Middle frontal gyrus (tissue), 1 donor: ENCODE data around the gene ABL1.
"Not testable (repeated sequence)": the region's sequence is repeated elsewhere in the genome, so short reads cannot be mapped to it uniquely, and the experiment has no call there.

ENCODE experiments used
- DNase-seq: peaks from one replicate; pipeline ENCODE4 v3.0.0-alpha.2; 2015; ENCODE audit warnings: low spot score; ENCODE audit errors: extremely low spot score

The ABL1 gene

GRCh38 chr9:130902204-130903185 lies 67.4 kb downstream of the ABL1 start:
- no peak for DNase-seq

- DNase-seq: no peak
Measured at GRCh38 chr9:130903194-130904069, 68.4 kb downstream of the ABL1 start.

- no peak for DNase-seq
Measured at GRCh38 chr9:130904070-130905044, 69.3 kb downstream of the ABL1 start.

- no peak for DNase-seq
Measured at GRCh38 chr9:130905125-130905901, 70.3 kb downstream of the ABL1 start.

GRCh38 chr9:130905902-130906734 lies 71.1 kb downstream of the ABL1 start:
- DNase-seq: no peak

- DNase-seq: no peak
Measured at GRCh38 chr9:130906735-130907416, 71.8 kb downstream of the ABL1 start.

GRCh38 chr9:130908146-130908877 lies 73.3 kb downstream of the ABL1 start:
- DNase-seq: no peak

GRCh38 chr9:130908878-130909355 lies 73.9 kb downstream of the ABL1 start:
- DNase-seq: no peak

GRCh38 chr9:130910041-130910440 lies 75.0 kb downstream of the ABL1 start:
- DNase-seq: not testable (repeated sequence)

- DNase-seq: not testable (repeated sequence)
Measured at GRCh38 chr9:130910670-130911069, 75.6 kb downstream of the ABL1 start.

GRCh38 chr9:130911254-130912049 lies 76.4 kb downstream of the ABL1 start:
- no peak for DNase-seq

- no peak for DNase-seq
Measured at GRCh38 chr9:130912932-130913598, 78.0 kb downstream of the ABL1 start.

GRCh38 chr9:130913599-130914416 lies 78.8 kb downstream of the ABL1 start:
- no peak for DNase-seq

GRCh38 chr9:130914417-130915095 lies 79.5 kb downstream of the ABL1 start:
- no peak for DNase-seq

GRCh38 chr9:130915096-130915447 lies 80.0 kb downstream of the ABL1 start:
- DNase-seq: no peak
